Measurements from ENCODE around the gene JARID2. TPM values are rescaled to one million over a fixed set of nuclear protein-coding genes. Genes with fewer than 3 reads are reported as not detected.

Gene JARID2
- total RNA-seq, 1 experiment from 2014 or later: 23.6 TPM

DNA sequence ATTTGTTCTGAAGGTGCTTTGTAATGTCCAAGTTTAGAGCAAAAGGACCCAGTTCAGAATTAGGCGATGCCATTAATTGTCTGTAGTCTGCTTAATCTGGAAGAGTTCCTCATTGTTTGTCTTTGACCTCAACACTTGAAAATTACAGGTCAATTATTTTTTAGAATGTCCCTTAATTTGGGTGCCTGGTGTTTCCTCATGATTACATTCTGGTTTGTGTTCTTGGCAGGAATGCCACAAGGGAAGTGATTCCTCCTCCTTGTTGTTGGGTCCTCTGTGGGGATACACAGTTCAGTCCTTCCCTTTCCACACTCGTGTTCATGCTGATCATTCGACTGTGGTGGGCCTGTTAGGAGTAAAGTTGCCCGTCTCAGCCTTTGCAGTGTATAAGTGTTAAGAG lies 207.3 kb downstream of the JARID2 start:
- Histone ChIP-seq H3K27ac (ENCODE audit: low read depth, low read length) (no peak overlapping the region), H3K27me3 (ENCODE audit: insufficient read depth, low read length) (no peaks in the 10 kb centered on the region), H2AFZ (ENCODE audit: low read depth, low read length, poor library complexity, severe bottlenecking) (no peak overlapping the region), H3K79me2 (ENCODE audit: insufficient read depth, low read length) (peaks cover 22% of the 10 kb centered on the region), H4K20me1 (ENCODE audit: insufficient read depth) (0 out of 2 replicates have a peak, but pooled peaks cover 3% of the 10 kb centered on the region), H3K9me3 (ENCODE audit: control insufficient read depth in 1 of 2, insufficient read depth in 1 of 2, low read depth in 1 of 2, low read length in 2 of 2) (no peaks in the 10 kb centered on the region), H3K4me3 (replicated peaks in 1 of 2; ENCODE audit: low read depth in 1 of 2, low read length in 2 of 2) (no peak overlapping the region), H3K36me3 (ENCODE audit: control insufficient read depth in 1 of 2, insufficient read depth in 2 of 2, low read length in 2 of 2) (no peaks in the 10 kb centered on the region), H3K9ac (ENCODE audit: low read length) (no peak overlapping the region), H3K4me1 (ENCODE audit: control insufficient read depth in 1 of 2, insufficient read depth in 2 of 2, low read length in 2 of 2) (peaks cover 16 to 28% of the 10 kb centered on the region in 2 experiments), H3K4me2 (ENCODE audit: low read length) (no peak overlapping the region), H3K9me2 (ENCODE audit: insufficient read depth) (no peaks in the 10 kb centered on the region)
- intact Hi-C loops (cut with micrococcal nuclease): loop anchor here (5.0 kb wide), 1 partner anchor 206 kb away; the partner anchor contains the start of gene JARID2
- TF ChIP-seq, protein P1, sequence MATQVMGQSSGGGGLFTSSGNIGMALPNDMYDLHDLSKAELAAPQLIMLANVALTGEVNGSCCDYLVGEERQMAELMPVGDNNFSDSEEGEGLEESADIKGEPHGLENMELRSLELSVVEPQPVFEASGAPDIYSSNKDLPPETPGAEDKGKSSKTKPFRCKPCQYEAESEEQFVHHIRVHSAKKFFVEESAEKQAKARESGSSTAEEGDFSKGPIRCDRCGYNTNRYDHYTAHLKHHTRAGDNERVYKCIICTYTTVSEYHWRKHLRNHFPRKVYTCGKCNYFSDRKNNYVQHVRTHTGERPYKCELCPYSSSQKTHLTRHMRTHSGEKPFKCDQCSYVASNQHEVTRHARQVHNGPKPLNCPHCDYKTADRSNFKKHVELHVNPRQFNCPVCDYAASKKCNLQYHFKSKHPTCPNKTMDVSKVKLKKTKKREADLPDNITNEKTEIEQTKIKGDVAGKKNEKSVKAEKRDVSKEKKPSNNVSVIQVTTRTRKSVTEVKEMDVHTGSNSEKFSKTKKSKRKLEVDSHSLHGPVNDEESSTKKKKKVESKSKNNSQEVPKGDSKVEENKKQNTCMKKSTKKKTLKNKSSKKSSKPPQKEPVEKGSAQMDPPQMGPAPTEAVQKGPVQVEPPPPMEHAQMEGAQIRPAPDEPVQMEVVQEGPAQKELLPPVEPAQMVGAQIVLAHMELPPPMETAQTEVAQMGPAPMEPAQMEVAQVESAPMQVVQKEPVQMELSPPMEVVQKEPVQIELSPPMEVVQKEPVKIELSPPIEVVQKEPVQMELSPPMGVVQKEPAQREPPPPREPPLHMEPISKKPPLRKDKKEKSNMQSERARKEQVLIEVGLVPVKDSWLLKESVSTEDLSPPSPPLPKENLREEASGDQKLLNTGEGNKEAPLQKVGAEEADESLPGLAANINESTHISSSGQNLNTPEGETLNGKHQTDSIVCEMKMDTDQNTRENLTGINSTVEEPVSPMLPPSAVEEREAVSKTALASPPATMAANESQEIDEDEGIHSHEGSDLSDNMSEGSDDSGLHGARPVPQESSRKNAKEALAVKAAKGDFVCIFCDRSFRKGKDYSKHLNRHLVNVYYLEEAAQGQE (IDR thresholded peaks at IDR 0.05; ENCODE audit: low read depth): no peak
- TF ChIP-seq EZH2 (IDR thresholded peaks at IDR 0.05) (no peak), ZFX (IDR thresholded peaks at IDR 0.05) (no peak), CBX3 (IDR thresholded peaks at IDR 0.05; ENCODE audit: low read depth) (no peak), EZH2phosphoT487 (IDR thresholded peaks at IDR 0.05; ENCODE audit: borderline replicate concordance) (no peak), ZNF274 (IDR thresholded peaks at IDR 0.05; ENCODE audit: low read depth, low read length) (no peak), FOSL1 (IDR thresholded peaks at IDR 0.05; ENCODE audit: low read depth) (no peak), POLR2AphosphoS5 (IDR thresholded peaks at IDR 0.05; ENCODE audit: low read depth, low read length) (no peak), ELF1 (IDR thresholded peaks at IDR 0.05; ENCODE audit: borderline replicate concordance, low read depth) (no peak), YY1 (IDR thresholded peaks at IDR 0.05; ENCODE audit: extremely low read depth, insufficient replicate concordance, low read depth, low read length) (no peak), POLR2A (IDR thresholded peaks at IDR 0.05; ENCODE audit: borderline replicate concordance, extremely low read depth, insufficient read depth, insufficient read length) (no peak), SRF (IDR thresholded peaks at IDR 0.05; ENCODE audit: low read depth) (no peak), CEBPB (IDR thresholded peaks at IDR 0.05; ENCODE audit: low read depth) (no peak)
- TF ChIP-seq, protein P2, sequence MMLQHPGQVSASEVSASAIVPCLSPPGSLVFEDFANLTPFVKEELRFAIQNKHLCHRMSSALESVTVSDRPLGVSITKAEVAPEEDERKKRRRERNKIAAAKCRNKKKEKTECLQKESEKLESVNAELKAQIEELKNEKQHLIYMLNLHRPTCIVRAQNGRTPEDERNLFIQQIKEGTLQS (IDR thresholded peaks at IDR 0.05): no peak
- TF ChIP-seq, protein P3, sequence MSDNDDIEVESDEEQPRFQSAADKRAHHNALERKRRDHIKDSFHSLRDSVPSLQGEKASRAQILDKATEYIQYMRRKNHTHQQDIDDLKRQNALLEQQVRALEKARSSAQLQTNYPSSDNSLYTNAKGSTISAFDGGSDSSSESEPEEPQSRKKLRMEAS (IDR thresholded peaks at IDR 0.05): no peak
- TF ChIP-seq, protein P4, sequence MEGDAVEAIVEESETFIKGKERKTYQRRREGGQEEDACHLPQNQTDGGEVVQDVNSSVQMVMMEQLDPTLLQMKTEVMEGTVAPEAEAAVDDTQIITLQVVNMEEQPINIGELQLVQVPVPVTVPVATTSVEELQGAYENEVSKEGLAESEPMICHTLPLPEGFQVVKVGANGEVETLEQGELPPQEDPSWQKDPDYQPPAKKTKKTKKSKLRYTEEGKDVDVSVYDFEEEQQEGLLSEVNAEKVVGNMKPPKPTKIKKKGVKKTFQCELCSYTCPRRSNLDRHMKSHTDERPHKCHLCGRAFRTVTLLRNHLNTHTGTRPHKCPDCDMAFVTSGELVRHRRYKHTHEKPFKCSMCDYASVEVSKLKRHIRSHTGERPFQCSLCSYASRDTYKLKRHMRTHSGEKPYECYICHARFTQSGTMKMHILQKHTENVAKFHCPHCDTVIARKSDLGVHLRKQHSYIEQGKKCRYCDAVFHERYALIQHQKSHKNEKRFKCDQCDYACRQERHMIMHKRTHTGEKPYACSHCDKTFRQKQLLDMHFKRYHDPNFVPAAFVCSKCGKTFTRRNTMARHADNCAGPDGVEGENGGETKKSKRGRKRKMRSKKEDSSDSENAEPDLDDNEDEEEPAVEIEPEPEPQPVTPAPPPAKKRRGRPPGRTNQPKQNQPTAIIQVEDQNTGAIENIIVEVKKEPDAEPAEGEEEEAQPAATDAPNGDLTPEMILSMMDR (IDR thresholded peaks at IDR 0.05 in 2 of 3, conservative IDR thresholded peaks at IDR 0.05 in 1 of 3; ENCODE audit: borderline replicate concordance in 1 of 3, insufficient read depth in 1 of 3, low read depth in 2 of 3, low read length in 2 of 3): no peak
- BruUV-seq (replicated peaks): no TSS peak
- ChIA-PET CTCF (no interaction called here), POLR2A (no interaction called here), RAD21 (ENCODE audit: low non-redundant PET in 1 of 2, low total read pairs in 2 of 2, uncharacterized antibody in 2 of 2, unreplicated experiment in 2 of 2) (no interaction called here)
- DNase-seq (ENCODE audit: low read depth, low spot score) (no peak), ATAC-seq (no peak)
